Measurements from ENCODE around the gene PCNT. TPM values are rescaled to one million over a fixed set of nuclear protein-coding genes. Genes with fewer than 3 reads are reported as not detected.

Gene PCNT
- 21.6 and 23.8 TPM in 2 replicates for total RNA-seq

- TF ChIP-seq CTCF (IDR thresholded peaks at IDR 0.05; ENCODE audit: insufficient read depth, low read depth, low read length), result no peak
- peak within 1 kb of the TSS; percentile 81 for H3K4me3 ChIP-seq (ENCODE audit: low read depth, low read length)
- DNase-seq (ENCODE audit: low read depth), result peak; percentile 98
Observed at GRCh38 chr21:46323710-46324389, at the start of gene PCNT, which contains the start of gene C21orf58. PCNT (plus strand) TSS chr21:46324156; CDS start chr21:46324229, 73 bp downstream. C21orf58 (minus strand) TSS chr21:46323870; CDS start chr21:46322738, 1,132 bp downstream.

- no peak for TF ChIP-seq CTCF (IDR thresholded peaks at IDR 0.05; ENCODE audit: insufficient read depth, low read depth, low read length)
- DNase-seq (ENCODE audit: low read depth), result no peak
- no peak overlapping the region for H3K4me3 ChIP-seq (ENCODE audit: low read depth, low read length)
Observed at GRCh38 chr21:46274797-46275390, 49.1 kb upstream of the PCNT start.

GRCh38 chr21:46284077-46284644 lies 39.8 kb upstream of the PCNT start:
- TF ChIP-seq CTCF (IDR thresholded peaks at IDR 0.05; ENCODE audit: insufficient read depth, low read depth, low read length), result no peak
- no peak for DNase-seq (ENCODE audit: low read depth)
- peak overlapping the region; percentile 12 for H3K4me3 ChIP-seq (ENCODE audit: low read depth, low read length)

GRCh38 chr21:46284733-46285132 lies 39.2 kb upstream of the PCNT start:
- no peak for DNase-seq (ENCODE audit: low read depth)
- TF ChIP-seq CTCF (IDR thresholded peaks at IDR 0.05; ENCODE audit: insufficient read depth, low read depth, low read length), result no peak
- peak overlapping the region; percentile 79 for H3K4me3 ChIP-seq (ENCODE audit: low read depth, low read length)

GRCh38 chr21:46285206-46285661 lies 38.7 kb upstream of the PCNT start, which contains the start of gene MCM3AP:
MCM3AP (minus strand) TSS chr21:46285611; CDS start chr21:46285286, 325 bp downstream.
- TF ChIP-seq CTCF (IDR thresholded peaks at IDR 0.05; ENCODE audit: insufficient read depth, low read depth, low read length), result no peak
- peak within 1 kb of the TSS; percentile 79 for H3K4me3 ChIP-seq (ENCODE audit: low read depth, low read length)
- DNase-seq (ENCODE audit: low read depth), result no peak

- H3K4me3 ChIP-seq (ENCODE audit: low read depth, low read length), result peak within 1 kb of the TSS; percentile 79
- peak; percentile 93 for DNase-seq (ENCODE audit: low read depth)
- TF ChIP-seq CTCF (IDR thresholded peaks at IDR 0.05; ENCODE audit: insufficient read depth, low read depth, low read length), result peak; percentile 38
Observed at GRCh38 chr21:46285761-46286647, 38.0 kb upstream of the PCNT start, which contains the start of gene YBEY. YBEY (plus strand) TSS chr21:46286342; CDS start chr21:46286914, 572 bp downstream.
